Transverse colon (tissue), 4 donors: ENCODE measurements around the gene CAMTA1.

ENCODE experiments used
- EP300 ChIP-seq: sonication (generic); formaldehyde crosslinking; IDR thresholded peaks from one replicate; pipeline ENCODE4 v1.6.1; 2017; ENCODE audit warnings: antibody characterized with exemption, low read depth
- POLR2A ChIP-seq: fragments of 450-650 bp; IDR thresholded peaks from one replicate; pipeline ENCODE4 v1.6.1; 2016; ENCODE audit warnings: antibody characterized with exemption, mild to moderate bottlenecking, moderate library complexity
- POLR2AphosphoS5 ChIP-seq, 3 donors: sonication (generic); formaldehyde crosslinking; IDR thresholded peaks; one replicate each; pipeline ENCODE4 v1.6.1; 2016; ENCODE audit warnings: antibody characterized with exemption in 3 of 3
- TF ChIP-seq, protein P1 (sequence below), 5 experiments: fragments of 200-600 bp in 3 of 5; fragments of 450-650 bp in 2 of 5; sonication (generic) in 3 of 5; IDR thresholded peaks; 1 replicate in 2 of 5; 2 replicates in 3 of 5; pipeline ENCODE4 v1.5.1; 2016 to 2017; ENCODE audit warnings: antibody characterized with exemption in 5 of 5, inconsistent platforms in 3 of 5, mild to moderate bottlenecking in 2 of 5, moderate library complexity in 1 of 5

DNA sequence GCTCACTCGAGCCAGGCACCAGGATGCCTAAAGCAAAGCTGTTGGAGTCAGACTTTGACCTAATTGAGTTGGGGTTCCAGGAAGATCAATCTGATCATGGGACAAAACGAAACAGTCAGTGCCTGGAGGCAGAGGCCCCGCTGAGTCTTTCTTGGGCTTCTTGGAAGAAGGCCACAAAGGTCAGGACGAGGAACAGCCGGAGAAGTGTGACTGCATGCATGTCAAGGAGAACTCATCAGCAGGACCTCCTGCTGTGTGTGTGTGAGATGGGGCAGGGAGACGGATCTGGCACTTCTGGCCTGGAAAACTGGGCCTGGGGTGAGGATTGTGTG, 190.8 kb downstream of the CAMTA1 start:
- TF ChIP-seq, protein P1, sequence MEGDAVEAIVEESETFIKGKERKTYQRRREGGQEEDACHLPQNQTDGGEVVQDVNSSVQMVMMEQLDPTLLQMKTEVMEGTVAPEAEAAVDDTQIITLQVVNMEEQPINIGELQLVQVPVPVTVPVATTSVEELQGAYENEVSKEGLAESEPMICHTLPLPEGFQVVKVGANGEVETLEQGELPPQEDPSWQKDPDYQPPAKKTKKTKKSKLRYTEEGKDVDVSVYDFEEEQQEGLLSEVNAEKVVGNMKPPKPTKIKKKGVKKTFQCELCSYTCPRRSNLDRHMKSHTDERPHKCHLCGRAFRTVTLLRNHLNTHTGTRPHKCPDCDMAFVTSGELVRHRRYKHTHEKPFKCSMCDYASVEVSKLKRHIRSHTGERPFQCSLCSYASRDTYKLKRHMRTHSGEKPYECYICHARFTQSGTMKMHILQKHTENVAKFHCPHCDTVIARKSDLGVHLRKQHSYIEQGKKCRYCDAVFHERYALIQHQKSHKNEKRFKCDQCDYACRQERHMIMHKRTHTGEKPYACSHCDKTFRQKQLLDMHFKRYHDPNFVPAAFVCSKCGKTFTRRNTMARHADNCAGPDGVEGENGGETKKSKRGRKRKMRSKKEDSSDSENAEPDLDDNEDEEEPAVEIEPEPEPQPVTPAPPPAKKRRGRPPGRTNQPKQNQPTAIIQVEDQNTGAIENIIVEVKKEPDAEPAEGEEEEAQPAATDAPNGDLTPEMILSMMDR (IDR thresholded peaks at IDR 0.05) = no peak
- TF ChIP-seq POLR2A (no peak), EP300 (no peak), POLR2AphosphoS5 (IDR thresholded peaks at IDR 0.05) (no peak)
